ENCODE data around the gene GTPBP10.

Gene GTPBP10

GRCh38 chr7:90425376-90425775, 78.9 kb downstream of the GTPBP10 start:
- in situ Hi-C loops (cut with HindIII; ENCODE audit: low sequenced_read_pairs): loop anchor here (25.0 kb wide), 1 partner anchor 263 kb away; the partner anchor contains the start of gene STEAP1

DNA sequence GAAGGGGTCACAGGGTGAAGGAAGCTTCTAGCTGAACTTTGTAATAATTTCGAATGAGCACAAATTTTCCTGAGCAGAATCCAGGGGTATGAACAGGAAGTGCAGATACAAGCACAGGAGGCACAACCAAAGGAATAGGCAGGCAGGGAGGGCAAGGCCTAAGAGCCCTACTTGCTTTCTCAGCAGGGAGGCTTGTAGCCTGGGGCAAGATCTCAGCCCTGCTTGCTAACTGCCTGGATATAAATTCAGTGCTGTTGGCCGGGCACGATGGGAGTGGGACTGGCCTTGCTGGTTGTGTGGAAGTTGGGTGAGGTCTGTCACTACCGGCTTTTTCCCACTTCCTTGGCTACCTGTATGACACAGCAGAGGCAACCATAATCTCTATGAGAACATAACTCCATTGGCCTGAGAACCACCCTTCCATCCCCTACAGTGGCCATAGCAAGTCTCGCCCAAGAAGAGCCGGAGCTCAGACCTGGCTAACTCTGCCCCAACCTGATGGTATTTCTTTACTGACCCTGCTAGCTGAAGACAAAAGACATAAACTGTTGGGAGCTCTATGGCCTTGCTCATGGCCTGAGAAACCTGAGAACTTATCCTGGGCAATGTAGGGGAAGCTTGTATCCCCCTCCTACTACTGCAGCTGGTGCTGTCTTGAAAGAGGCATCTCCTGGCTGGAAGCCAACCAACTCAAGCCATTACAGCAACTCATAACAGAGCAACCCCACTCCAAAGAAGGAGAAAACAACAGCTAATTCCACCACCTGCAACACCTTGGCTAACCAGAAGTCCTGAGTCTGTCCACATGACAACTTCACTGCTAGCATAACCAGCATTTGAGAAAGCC, 84.3 kb downstream of the GTPBP10 start:
- in situ Hi-C loops (cut with HindIII; ENCODE audit: low sequenced_read_pairs): loop anchor here (25.0 kb wide), 1 partner anchor 269 kb away; the partner anchor contains the start of gene STEAP1

DNA sequence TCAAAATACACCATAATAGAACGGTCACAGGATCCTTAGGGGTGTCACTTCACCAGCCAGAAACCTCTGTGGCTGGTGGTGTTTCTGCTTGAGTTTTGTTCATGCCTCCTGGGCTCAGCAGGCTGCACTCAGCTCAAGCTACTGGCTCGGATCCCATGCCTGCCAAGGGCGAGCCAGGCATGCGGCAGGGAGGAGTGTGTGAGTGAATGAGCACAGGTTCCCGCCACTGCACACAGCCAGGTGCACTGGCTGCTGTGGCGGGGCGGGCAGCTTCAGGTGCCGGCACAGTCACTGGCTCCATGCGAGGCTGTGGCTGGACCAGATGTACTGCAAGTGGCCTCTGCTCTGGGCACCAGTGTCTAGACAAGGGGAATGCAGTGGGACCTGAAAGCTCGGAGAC, 86.2 kb downstream of the GTPBP10 start:
- in situ Hi-C loops (cut with HindIII; ENCODE audit: low sequenced_read_pairs): loop anchor here (25.0 kb wide), 1 partner anchor 270 kb away; the partner anchor contains the start of gene STEAP1

DNA sequence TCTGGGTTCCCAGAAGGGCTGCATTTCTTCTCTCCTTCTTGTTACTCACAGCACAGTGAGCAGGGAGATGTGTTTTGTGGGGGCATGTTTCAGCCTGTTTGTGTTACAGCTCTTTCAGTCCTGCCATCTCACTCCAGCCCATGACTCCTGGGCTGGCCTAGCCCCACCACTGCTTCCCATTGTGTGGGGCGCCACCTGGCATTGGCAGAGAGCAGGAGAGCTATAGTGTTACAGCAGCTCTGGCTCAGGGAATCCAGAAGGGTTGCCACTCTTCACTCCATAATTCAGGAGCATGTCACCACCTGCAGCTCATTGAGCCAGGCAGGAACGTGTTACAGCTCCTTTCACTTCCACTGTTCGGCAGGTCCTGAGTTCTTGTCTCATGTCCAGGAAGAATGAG, 86.7 kb downstream of the GTPBP10 start:
- in situ Hi-C loops (cut with HindIII; ENCODE audit: low sequenced_read_pairs): loop anchor here (25.0 kb wide), 1 partner anchor 271 kb away; the partner anchor contains the start of gene STEAP1
